Pons (tissue), 1 donor: ENCODE results near the gene BMP7.

Source experiments
- DNase-seq: peaks from one replicate; pipeline ENCODE4 v3.0.0-alpha.2; 2016; ENCODE audit warnings: low spot score

BMP7 gene

DNA sequence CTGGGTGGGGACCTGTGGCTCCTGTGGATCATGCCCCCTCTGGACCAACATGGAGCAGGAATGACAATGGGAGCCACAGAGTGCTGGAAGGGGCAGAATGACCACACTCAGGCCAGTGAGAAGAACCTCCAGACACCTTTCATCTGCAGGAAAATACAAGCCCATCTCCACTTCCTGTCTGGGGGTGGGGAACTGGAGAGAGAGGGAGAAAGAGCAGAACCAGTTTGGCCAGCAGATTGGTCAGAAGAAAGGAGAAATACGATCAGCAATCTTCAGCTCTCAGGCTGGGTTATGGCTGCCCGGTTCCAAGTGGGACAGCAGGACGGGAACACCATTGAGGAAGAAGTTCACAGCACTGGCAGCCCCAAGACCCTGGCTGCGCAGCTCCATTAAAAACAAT, 37.0 kb downstream of the BMP7 start:
- DNase-seq = no peak

GRCh38 chr20:57225830-57226229, 40.6 kb downstream of the BMP7 start:
- DNase-seq = no peak

DNA sequence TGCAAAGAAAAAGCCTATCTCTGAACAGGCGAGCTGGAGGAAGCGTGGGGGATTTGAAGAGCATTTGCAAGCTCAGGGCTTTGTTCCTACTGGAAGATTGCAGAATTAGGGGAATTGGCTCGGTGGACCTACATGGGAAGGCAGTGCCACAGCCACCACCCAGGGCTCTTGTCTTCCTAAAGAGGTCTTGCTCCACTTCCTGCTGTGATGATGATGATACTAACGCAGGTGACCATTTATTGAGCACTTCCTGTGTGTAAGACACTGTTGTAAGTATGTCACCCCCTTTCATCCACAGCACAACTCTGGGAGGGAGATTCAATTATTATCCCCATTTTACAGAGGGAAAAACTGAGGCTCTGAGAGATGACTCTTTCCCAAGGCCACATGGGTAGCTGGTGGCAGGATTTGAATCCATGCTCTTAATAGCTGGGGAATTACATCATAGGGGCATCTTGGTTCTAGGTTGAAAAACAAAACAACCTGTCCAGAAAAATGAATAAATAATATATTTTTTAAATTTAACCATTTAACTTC, 41.2 kb downstream of the BMP7 start:
- no peak for DNase-seq

- no peak for DNase-seq
Measured at GRCh38 chr20:57224641-57225138, 41.8 kb downstream of the BMP7 start.

DNA sequence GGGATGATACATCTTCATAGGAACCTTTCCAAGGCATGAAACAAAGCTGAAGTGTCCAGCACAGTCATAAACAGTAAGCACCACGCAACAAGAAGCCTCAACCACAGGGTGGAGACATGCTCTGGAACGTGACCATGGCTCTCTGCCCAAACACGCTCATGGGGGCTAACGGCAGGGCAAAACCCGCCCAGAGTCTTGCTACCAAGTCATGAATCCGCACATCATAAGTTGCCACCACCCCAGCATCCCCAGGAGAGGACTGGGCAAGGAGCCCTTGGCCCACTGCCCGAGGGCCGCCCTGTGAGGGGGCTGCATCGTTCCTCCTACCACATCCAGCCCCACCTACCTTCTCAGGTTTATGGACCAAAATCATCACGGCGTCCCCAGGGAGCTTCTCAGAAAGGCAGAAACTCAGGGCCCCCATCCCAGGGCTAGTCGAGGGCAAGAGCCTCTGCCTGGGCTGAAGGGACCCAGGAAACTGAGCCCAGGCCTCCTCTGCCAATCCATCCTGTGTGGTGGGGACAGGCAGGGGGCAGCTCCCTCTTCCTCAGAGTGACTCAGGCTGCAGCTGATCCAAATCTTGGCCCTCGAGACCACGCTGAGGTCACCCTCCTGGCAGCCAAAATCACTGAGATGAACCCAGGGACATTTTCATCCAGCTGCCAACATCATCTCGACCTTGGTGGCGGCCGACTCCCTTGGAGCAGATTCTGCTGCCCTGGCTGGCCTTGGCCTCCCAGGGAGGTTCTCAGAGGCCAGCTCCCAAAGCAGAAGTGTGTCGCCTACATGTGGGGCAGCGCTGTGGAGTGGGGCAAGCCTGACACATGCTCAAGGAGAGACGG, 42.6 kb downstream of the BMP7 start:
- DNase-seq = no peak

DNA sequence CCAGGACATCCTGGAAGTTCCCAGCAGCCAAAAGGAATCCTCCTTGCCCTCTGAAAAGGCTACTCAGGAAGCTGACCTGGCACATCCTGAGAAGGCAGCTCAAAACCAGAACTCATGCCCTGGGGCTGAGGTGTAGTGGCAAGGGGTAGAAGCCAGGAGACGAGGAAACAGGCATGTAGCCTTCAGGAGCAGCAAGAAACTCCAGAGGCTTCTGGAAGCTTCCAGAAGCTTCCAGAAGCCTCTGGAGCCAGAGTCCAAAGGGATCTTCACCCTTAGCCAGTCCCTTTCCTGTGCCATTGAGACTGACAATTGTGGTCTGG, 43.9 kb downstream of the BMP7 start:
- no peak for DNase-seq

DNA sequence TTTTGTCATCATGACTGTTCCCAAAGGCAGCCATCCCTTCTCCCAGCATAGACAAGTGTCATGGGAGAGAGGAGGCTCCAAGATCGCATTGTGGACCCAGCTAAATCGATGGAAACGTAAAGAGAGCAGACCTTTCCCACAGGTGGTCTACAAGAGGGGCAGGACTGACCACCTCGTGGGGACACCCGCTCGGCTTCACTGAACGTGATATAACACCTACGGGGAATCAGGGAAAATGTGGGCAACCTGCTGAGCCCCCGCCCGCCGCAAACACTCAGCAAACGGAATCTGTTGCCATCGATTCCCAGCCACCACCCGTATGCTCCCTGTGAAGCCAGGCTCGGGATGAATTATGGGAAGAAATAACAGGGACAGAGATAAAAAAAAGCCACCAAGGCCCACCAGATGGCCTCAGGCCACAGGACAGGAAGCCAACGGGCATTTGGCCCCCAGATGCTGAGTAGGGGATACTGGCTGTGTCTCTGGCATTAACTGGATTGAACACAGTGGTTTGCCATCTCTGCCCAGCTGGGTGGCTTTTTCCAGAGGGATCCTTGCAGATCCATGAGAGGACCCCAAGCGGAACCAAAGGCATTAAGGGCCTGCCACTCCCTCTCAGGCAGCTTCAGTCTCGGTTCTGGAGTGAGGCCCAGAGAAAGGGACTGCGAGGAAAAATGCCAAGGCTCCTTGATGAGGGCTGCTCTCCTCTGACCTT, 44.4 kb downstream of the BMP7 start:
- no peak for DNase-seq

DNA sequence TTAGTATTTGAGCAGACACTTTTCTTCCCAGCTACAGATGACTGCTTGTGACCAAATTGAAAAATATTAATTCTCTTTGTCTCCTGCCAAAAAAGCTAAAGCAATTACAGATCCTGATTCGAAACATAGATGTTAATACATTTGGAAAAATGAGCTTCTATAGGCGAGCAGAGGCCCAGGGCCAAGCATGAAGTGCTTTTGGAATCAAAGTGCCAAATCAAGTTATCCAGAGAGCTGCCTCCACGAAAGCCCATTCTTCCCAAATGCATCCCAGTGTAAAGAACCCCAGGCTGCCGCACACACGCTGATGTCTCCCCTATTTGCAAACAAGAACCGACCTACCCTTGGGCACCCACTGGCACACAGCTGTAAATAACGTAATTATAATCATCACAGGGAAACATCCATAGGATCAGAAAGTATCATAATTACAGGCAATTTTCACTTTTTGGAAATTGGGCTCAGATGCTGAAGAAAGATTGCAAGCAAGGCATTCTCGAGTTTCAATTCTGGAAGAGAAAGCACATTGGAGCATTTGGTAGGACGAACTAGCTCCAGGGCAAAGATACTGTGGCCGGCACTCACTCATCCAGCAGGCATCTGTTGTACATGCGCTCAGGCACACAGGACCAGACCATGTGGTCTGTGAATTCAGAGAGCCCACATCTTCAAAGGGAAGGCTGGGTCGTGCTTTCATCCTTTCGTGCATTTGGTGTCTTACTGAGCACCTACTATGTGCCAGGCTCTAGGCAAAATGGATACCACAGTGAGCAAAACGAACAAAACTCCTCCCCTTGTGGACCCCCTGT, 45.9 kb downstream of the BMP7 start:
- no peak for DNase-seq

DNA sequence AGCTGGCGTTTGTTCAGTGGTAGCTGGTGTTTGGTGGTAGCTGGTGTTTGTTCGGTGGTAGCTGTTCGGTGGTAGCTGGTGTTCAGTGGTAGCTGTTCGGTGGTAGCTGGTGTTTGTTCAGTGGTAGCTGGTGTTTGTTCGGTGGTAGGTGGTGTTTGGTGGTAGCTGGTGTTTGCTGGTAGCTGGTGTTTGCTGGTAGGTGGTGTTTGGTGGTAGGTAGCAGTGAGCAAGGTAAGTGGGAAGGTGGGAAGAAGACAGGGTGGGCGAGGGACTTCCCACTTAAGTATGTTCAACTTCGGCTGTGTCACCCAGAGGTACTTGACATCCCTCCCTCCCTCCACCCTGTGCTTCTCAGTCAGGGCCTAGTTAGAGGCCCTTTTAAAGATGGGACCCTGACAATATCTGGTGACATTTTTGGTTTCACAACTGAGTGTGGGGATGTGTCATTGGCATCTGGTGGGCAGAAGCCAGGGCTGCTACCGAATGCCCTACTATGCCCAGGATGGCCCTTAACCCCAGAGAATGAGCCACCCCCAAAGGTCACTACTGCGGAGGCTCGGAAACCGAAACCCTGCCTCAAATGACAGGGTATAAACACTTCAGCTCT, 47.3 kb downstream of the BMP7 start:
- no peak for DNase-seq

DNA sequence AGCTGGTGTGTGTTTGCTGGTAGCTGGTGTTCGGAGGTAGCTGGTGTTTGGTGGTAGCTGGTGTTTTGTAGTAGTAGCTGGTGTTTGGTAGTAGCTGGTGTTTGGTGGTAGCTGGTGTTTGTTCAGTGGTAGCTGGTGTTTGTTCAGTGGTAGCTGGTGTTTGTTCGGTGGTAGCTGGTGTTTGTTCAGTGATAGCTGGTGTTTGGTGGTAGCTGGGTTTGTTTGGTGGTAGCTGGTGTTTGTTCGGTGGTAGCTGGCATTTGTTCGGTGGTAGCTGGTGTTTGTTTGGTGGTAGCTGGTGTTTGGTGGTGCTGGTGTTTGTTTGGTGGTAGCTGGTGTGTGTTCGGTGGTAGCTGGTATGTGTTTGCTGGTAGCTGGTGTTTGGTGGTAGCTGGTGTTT, 48.0 kb downstream of the BMP7 start:
- no peak for DNase-seq

DNA sequence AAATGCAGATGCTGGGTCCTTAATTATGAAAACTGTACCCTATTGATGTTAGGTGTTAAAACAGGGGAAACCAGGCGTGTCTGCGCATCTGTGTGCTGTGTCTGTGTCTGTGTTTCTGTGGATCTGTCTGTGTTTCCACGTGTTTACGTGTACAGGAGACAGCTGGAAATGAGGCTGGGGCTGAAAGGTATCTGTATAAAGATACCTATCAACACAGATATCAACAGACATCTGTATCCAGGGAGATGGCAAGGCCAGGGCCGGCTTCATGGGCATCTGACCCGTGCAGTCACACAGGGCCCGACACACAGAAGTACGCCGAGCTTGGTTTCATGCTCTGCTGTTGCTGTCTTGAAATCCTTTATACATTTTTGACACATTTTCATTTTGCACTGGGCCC, 48.6 kb downstream of the BMP7 start:
- DNase-seq = no peak

DNA sequence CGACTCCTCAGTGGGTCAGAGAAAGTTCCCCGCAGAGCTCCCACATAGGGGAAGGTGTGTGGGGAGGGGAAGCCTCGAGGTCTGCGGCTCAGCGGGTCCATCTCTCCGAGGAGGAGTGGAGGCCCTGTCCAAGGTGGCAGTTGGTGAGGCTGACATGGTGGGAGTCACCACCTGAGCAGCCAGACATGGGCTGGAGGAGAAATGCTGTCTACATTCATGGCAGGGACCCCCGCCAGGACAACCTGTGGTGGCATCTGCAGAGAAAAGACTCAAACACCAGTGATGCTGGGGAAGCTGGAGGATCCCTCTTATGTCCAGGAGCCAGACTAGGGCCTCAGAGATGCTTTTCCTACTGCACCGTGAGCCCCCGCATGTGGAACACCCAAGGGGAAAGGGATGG, 49.8 kb downstream of the BMP7 start:
- no peak for DNase-seq

DNA sequence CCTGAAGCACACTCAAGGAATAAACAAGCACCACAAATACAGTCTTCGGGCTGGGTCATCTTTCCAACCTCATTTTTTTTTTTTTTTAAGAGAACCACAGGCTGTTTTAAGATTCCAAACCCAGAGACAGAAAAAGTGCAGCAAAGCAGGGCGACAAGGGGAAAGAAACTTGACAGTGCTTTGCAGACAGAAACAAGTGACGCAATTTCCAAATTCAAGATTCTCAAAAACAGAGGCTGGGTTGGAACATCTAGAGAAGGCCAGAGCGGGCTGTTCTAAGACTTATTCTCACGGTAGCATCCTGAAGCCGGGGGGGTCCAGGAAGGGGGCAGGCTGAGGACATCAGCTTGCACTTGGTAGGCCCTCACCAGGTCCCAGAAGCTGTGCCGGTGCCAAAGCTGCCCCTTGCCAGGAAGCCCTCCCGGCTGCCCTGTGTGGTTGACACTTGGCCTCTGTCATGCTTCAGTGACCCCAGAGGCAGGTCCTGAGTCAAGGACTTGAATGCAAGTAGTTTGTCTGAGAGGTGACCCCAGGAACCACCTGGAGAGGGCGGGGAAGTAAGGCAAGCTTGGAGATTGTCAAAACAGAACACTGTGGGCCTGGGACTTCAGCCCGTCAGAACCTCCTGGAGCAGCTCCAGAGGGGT, 50.5 kb downstream of the BMP7 start:
- no peak for DNase-seq

DNA sequence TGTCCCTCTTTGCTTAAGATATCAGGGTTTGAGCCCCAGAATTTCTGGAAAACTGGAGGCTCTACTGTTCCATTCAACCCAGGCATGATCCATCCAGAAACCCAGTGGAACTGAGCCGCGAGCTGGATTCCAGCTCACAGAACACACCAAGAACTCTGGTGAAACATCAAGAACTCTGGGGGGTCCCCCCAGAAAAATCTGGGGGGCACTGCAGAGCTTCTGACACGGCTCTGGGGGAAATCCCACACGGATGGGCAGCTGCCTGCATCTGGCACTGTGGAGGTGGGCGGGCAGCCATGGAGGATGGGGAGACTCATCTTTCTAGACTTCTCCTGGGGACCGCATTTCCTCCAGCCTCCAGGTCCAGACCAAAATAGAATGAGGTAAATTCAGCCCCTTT, 51.0 kb downstream of the BMP7 start:
- DNase-seq = no peak

GRCh38 chr20:57214948-57215347, 51.5 kb downstream of the BMP7 start:
- DNase-seq = no peak

GRCh38 chr20:57214427-57214826, 52.0 kb downstream of the BMP7 start:
- DNase-seq = no peak

GRCh38 chr20:57213924-57214323, 52.5 kb downstream of the BMP7 start:
- DNase-seq = no peak

- no peak for DNase-seq
Measured at GRCh38 chr20:57213291-57213690, 53.1 kb downstream of the BMP7 start.

- no peak for DNase-seq
Measured at GRCh38 chr20:57212534-57213276, 53.7 kb downstream of the BMP7 start.

- DNase-seq = no peak
Measured at GRCh38 chr20:57211908-57212533, 54.4 kb downstream of the BMP7 start.
